Measurements from ENCODE around the gene GGT1.
"Not testable (repeated sequence)": the region's sequence is repeated elsewhere in the genome, so short reads cannot be mapped to it uniquely, and the experiment has no call there.

Gene GGT1

GRCh38 chr22:24642307-24642706, 39.3 kb downstream of the GGT1 start:
- not testable (repeated sequence) for DNase-seq (ENCODE audit: low read depth)

- DNase-seq (ENCODE audit: low read depth) = not testable (repeated sequence)
Observed at GRCh38 chr22:24644409-24644808, 41.4 kb downstream of the GGT1 start.

- DNase-seq (ENCODE audit: low read depth) = not testable (repeated sequence)
Observed at GRCh38 chr22:24645408-24646399, 42.7 kb downstream of the GGT1 start.

GRCh38 chr22:24646756-24647155, 43.8 kb downstream of the GGT1 start:
- DNase-seq (ENCODE audit: low read depth) = not testable (repeated sequence)

- not testable (repeated sequence) for DNase-seq (ENCODE audit: low read depth)
Observed at GRCh38 chr22:24649371-24649770, 46.4 kb downstream of the GGT1 start.

- DNase-seq (ENCODE audit: low read depth) = not testable (repeated sequence)
Observed at GRCh38 chr22:24650884-24651283, 47.9 kb downstream of the GGT1 start.

- DNase-seq (ENCODE audit: low read depth) = not testable (repeated sequence)
Observed at GRCh38 chr22:24665395-24665794, 62.4 kb downstream of the GGT1 start.

GRCh38 chr22:24667904-24668303, 64.9 kb downstream of the GGT1 start:
- not testable (repeated sequence) for DNase-seq (ENCODE audit: low read depth)

GRCh38 chr22:24672532-24672931, 69.5 kb downstream of the GGT1 start:
- not testable (repeated sequence) for DNase-seq (ENCODE audit: low read depth)
